GM19043 (cell line): Measurements from ENCODE around the gene VPS37C.
"Not testable (repeated sequence)": the region's sequence is repeated elsewhere in the genome, so short reads cannot be mapped to it uniquely, and the experiment has no call there.

Source experiments
- ATAC-seq: cut with Tn5 transposase; IDR thresholded peaks from one replicate; pipeline ENCODE4 v1.9.1; 2021; ENCODE audit warnings: low read depth; ENCODE audit not compliant: unreplicated experiment

Gene VPS37C

GRCh38 chr11:61176446-61176845 lies 15.2 kb upstream of the VPS37C start:
- ATAC-seq = no peak

DNA sequence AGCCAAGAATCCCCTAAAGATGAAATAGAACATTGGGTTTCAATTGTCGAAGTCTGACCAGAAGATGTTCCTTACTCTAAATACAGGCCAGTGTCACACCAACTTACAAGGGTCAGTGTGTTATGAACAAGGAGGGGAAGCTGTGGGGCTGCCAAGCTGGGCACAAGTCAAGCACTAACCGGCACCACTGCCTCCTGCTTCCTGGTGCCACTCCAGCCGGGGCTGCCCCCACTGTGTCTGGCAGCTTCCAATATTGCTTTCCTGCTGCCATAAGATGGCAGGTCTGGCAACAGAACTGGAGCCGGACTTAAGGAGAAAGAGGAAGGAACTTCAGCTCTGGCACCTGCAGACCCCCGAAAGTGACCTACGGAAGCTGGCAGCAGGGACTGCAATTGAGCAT lies 13.7 kb upstream of the VPS37C start:
- ATAC-seq = no peak

DNA sequence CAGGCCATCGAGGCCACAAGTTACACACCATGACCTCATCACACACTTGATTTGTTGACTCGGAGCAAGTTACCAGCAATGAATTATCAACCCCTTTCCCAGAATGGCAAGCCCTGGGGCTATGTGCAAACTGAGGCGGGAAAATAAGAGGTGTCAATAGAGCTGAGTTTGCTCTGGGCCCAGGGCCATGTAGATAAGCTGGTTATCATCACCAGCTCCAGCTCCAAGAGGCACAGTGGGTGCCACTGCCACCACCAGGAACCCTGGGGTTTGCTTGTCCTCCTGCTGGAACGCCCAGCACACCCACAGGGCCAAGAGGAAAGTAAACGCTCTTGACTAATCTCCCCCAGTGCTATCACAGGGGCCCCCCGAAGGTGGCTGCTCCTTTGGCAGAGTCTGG lies 13.0 kb upstream of the VPS37C start:
- ATAC-seq = no peak

GRCh38 chr11:61173456-61173855 lies 12.2 kb upstream of the VPS37C start:
- ATAC-seq = no peak

DNA sequence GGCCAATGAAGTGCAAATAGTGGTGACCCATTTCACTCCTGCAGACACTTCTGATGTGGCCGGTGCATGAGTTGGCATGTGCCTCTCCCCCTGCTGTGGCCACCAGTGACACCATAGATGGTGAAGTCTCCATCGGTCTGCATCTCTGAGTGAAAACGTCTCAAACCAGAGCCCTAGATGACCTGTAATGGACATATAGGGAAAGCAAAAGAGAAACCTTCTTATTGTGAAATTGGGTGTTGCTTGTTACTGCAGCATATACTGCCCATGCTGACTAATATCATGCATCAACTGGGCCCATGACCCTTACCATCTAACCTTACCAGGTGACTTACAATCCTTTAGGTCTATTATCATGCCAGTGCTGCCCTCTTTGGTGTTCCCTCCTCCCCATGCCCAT lies 11.7 kb upstream of the VPS37C start:
- no peak for ATAC-seq

DNA sequence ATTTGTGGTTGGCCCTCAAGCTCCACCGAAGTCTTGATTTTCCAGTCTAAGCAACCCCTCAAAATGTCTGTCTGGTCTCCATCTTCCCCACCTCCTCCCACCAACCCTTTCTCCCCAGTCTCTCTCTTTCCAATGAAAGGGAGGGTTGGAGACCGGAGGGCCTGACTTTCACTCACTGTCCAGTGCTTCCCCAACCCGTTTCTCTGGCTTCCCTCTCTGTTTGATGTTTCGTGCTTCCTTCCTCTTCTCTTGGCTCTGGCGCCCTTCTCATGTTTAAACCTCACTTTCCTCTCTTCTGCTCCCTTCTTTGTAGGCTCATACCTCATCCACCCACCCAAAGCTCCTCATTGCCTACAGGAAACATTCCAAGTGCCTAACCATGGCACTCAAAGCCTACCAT lies 11.1 kb upstream of the VPS37C start:
- ATAC-seq = no peak

DNA sequence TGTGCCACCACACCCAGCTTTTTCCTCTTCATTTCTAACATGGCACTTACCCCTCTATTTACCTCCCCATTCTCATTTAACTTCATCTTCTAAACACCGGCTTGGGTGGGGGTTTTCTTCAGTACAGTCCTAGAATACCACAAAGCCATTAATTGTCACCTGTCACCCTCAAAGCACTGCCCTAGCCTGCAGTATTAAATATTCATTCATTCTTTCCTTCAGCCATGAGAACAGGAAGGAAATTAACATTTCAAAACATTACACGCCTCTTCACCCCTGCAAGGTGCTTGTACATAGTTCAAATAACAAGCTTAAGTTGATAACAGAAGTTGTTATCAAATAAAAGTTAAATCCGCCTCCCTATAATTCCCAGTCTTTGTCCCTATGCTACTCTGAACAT lies 10.7 kb upstream of the VPS37C start:
- ATAC-seq = no peak

DNA sequence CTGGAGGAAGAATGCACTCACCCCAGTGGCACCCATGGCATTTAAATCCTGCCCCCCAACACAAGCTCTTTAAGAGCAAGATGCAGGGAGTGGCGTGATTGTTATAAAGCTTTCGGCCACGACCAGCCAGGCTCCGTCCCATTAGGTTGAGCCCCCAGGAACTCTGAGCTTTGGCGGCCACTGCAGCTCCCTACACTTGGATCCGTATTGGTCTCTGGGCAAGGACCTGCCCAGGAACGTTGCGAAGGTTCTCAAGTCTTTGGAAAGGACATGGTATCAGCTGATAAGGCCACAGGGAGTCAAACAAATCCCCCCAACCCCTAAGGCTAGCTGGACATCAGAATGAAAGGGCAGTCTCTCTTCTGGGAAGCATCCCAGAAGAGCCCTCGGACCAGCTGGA lies 9.3 kb upstream of the VPS37C start:
- no peak for ATAC-seq

GRCh38 chr11:61168800-61169199 lies 7.6 kb upstream of the VPS37C start:
- no peak for ATAC-seq

- ATAC-seq = no peak
These were observed 6.9 kb upstream of the VPS37C start for GRCh38 chr11:61168042-61168688.

GRCh38 chr11:61166331-61166730 lies 5.1 kb upstream of the VPS37C start:
- not testable (repeated sequence) for ATAC-seq

DNA sequence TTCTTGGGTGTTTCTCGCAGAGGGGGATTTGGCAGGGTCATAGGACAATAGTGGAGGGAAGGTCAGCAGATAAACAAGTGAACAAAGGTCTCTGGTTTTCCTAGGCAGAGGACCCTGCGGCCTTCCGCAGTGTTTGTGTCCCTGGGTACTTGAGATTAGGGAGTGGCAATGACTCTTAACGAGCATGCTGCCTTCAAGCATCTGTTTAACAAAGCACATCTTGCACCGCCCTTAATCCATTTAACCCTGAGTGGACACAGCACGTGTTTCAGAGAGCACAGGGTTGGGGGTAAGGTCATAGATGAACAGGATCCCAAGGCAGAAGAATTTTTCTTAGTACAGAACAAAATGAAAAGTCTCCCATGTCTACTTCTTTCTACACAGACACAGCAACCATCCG lies 4.6 kb upstream of the VPS37C start:
- ATAC-seq = not testable (repeated sequence)

GRCh38 chr11:61164606-61165424 lies 3.6 kb upstream of the VPS37C start:
- no peak for ATAC-seq

DNA sequence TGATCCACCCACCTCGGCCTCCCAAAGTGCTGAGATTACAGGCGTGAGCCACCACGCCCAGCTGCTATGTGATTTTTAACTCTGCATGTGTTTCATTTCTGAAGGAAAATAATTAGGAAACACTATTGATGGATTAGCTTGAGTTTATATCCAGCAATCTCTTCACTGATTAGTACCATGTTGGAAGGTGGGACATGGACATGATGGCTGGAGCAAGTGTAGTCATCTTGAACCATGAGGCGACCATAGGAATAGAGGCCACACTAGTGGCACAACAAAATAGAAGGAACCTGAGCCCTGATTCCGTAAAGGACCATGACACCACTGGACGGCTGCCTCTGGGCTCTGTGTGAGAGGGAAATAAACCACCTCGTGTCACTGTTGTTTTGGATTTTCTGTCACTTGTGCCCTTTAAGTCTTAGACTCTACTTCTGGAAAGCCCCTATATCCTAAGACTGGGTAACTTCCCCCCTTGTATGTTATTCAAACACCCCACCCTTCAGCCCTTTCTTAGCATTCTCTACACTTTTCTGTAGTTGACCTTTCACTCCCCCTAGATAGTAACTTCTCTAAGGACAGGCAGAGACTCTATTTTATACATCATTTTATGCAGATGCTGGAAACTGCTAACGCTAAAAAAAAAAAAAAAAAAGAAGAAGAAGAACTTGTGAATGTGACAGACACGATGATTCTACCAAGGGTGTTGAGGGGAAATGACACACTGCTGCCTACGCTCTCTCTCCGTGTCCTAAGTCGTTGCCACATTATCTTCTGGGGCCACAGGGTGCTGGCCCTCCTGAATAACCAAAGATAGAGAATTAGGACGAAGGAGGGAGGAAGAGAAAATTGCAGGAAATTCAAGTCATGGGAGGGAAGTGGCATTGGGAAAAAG lies 2.7 kb upstream of the VPS37C start:
- ATAC-seq = no peak

GRCh38 chr11:61163021-61163420 lies 1.8 kb upstream of the VPS37C start:
- ATAC-seq = no peak

DNA sequence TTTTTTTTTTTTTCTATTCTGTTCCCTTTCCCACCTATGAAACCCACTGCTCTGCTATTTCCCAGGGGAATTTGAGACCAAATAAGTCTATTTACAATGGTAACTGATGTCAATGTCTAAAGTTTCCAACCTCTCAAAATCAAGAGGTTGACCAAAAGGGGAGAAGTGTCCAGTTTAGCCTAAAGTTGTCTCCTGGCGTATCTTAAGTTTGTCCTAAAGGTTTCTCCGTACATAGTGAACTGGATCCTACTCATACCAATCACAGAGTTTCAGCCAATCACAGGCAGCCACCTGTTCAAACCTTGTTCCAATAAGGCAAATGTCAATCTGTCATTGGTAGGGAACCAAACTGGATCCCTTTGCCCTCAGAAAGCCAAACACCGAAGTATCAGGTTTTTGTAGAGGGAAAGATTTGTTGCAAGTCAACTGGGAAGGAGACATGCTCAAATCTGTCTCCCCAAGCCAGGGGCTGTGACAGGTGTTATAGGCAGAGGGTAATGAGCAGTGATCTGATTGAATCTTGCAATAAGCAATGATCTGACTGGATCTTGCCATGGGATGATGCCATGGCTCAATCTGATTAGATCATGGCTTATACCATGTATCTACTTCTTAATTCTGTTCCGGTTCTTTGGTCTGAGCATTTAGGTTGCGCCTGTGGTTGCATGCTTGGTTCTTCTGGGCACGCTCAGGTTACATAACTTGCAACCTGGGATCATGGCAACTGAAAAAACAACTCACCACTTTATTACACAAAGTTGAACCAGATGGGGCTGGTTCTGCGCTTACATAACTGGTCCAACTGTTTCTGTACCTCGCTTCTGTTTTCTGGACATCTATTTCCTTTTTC lies 1.1 kb upstream of the VPS37C start:
- no peak for ATAC-seq

DNA sequence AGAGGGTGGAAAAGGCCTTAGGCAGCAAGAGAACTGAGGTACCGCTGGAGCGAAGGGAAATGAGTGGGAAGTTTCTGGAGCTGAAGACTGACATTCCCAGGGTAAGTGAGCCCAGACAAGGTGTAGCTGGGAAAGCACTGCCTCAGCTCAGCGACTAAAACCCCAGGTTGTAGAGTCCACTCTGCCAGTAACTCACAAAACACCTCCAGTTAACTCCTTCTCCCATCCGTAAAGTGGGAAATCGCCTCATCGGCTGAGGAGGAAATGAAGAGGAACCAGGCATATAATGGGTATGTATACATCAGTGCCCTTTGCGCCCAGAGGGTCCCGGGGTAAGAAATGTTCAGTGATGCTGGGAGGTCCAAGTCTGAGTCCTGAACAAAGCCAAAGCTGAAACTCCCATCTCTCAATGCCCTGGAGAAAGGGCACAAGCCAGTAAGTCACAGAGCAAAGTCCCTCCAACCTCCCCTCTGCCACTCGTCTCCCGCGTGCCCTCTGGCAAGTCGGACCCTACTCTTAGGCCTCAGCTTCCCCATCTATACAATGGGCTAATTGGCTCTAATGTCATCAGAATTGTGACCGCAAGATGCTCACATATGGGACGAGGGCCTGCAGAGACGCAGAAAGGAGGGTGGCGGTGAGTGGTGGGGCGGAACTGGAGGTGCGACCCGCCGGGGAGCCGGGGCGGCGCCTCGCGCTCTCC lies 588 bp downstream of the VPS37C start:
- no peak for ATAC-seq

DNA sequence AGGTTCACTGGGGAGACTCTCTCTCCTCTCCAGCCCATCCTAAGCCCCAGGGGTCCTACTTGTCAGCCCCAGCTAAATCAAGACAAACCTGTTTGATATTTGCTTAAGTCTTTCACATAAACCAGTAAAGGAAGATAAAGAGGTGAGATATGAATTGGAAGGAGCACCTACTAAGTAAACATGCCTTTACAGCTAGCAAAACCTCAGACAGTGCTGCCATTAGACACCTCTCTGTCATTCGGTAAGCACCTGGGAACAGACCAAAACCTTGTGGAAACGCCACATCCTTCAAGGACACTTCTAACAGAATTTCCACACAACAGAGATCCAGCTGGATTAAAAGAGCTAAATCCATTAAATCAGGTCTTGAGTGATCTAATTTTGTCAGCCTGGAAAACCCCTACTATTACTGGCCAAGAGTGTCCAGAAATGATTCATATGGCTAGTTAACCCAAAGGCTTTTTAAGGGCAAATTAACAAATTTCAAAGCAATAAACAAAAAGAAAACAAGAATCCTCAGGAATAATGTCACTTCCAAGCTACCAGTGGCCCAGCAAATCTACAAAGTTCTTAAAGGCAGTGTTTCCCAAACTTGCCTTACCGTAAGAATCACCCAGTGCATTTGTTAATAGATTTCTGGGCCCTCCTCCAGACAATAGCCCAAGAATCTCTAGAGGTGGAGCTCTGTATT lies 2.4 kb downstream of the VPS37C start:
- ATAC-seq = no peak

DNA sequence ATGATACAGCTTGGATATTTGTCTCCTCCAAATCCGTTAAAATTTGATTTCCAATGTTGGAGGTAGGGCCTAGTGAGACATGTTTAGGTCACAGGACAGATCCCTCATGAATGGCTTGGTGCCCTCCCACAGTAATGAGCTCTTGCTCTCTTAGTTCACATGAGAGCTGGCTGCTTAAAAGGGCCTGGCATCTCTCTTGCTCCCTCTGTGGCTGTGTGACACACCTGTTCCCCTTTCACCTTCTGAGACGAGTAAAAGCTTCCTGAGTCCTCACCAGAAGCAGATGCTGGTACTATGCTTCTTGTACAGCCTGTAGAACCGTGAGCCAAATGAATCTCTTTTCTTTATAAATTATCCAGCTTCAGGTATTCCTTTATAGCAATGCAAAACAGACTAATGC lies 3.5 kb downstream of the VPS37C start:
- no peak for ATAC-seq
